Measurements from ENCODE around the gene LRRN4. TPM values are rescaled to one million over a fixed set of nuclear protein-coding genes. Genes with fewer than 3 reads are reported as not detected.
"Not testable (repeated sequence)": the region's sequence is repeated elsewhere in the genome, so short reads cannot be mapped to it uniquely, and the experiment has no call there.

LRRN4 gene
- total and polyA plus RNA-seq, 3 donors from 2014 or later, result 0.08 to 3.1 (median 0.43) TPM

- TF ChIP-seq CTCF (IDR thresholded peaks at IDR 0.05) (no peak), POLR2A (IDR thresholded peaks at IDR 0.05) (no peak)
- Histone ChIP-seq H3K27me3 (no peaks in the 10 kb centered on the region), H3K4me1 (no peaks in the 10 kb centered on the region), H3K9me3 (no peaks in the 10 kb centered on the region), H3K36me3 (ENCODE audit: low read depth, missing control alignments) (no peaks in the 10 kb centered on the region), H3K27ac (no peak overlapping the region), H3K4me3 (no peak overlapping the region)
- WGBS, 2 donors, result 82 to 85% methylated on average over 5 of the region's 5 CpGs
- intact Hi-C loops (cut with DNase I; ENCODE audit: low total_unique reads), result no loop called here
- DNase-seq, result no peak
These were observed 14.1 kb downstream of the LRRN4 start for GRCh38 chr20:6039766-6040165.

GRCh38 chr20:6038256-6038655 is 15.6 kb downstream of the LRRN4 start:
- no peaks in the 10 kb centered on the region for H3K36me3 ChIP-seq (ENCODE audit: low read depth, missing control alignments)
- no peak overlapping the region for H3K4me3 ChIP-seq
- H3K9me3 ChIP-seq, result no peaks in the 10 kb centered on the region
- intact Hi-C loops (cut with DNase I; ENCODE audit: low total_unique reads), result no loop called here
- H3K27ac ChIP-seq, result no peak overlapping the region
- DNase-seq, result no peak
- WGBS, 2 donors, result 79 to 93% methylated on average over 3 of the region's 3 CpGs
- no peak for TF ChIP-seq CTCF (IDR thresholded peaks at IDR 0.05)
- no peak for TF ChIP-seq POLR2A (IDR thresholded peaks at IDR 0.05)
- H3K27me3 ChIP-seq, result no peaks in the 10 kb centered on the region
- peaks cover 3% of the 10 kb centered on the region for H3K4me1 ChIP-seq

- intact Hi-C loops (cut with DNase I; ENCODE audit: low total_unique reads), result no loop called here
- DNase-seq, result no peak
- Histone ChIP-seq H3K27ac (no peak overlapping the region), H3K27me3 (no peaks in the 10 kb centered on the region), H3K4me3 (no peak overlapping the region), H3K36me3 (ENCODE audit: low read depth, missing control alignments) (no peaks in the 10 kb centered on the region), H3K4me1 (peaks cover 3% of the 10 kb centered on the region), H3K9me3 (no peaks in the 10 kb centered on the region)
- WGBS, 2 donors, result 88 to 100% methylated on average over 1 of the region's 1 CpG
- TF ChIP-seq CTCF (IDR thresholded peaks at IDR 0.05), result no peak
- no peak for TF ChIP-seq POLR2A (IDR thresholded peaks at IDR 0.05)
These were observed 16.8 kb downstream of the LRRN4 start for GRCh38 chr20:6037082-6037481.

- intact Hi-C loops (cut with DNase I; ENCODE audit: low total_unique reads), result no loop called here
- H3K4me3 ChIP-seq, result no peak overlapping the region
- DNase-seq, result no peak
- H3K27ac ChIP-seq, result no peak overlapping the region
- TF ChIP-seq POLR2A (IDR thresholded peaks at IDR 0.05), result no peak
- no peak for TF ChIP-seq CTCF (IDR thresholded peaks at IDR 0.05)
- no peaks in the 10 kb centered on the region for H3K9me3 ChIP-seq
- H3K27me3 ChIP-seq, result no peaks in the 10 kb centered on the region
- no peaks in the 10 kb centered on the region for H3K36me3 ChIP-seq (ENCODE audit: low read depth, missing control alignments)
- 93 to 96% methylated on average over 4 of the region's 4 CpGs for WGBS, 2 donors
- H3K4me1 ChIP-seq, result peaks cover 3% of the 10 kb centered on the region
These were observed 17.6 kb downstream of the LRRN4 start for GRCh38 chr20:6036213-6036612.

GRCh38 chr20:6034134-6034969 is 19.5 kb downstream of the LRRN4 start:
- Histone ChIP-seq H3K27ac (peak overlapping the region in 1 of 2 donors; percentile 32), H3K9me3 (no peaks in the 10 kb centered on the region), H3K27me3 (no peaks in the 10 kb centered on the region), H3K36me3 (ENCODE audit: low read depth, missing control alignments) (no peaks in the 10 kb centered on the region), H3K4me3 (no peak overlapping the region), H3K4me1 (peaks cover 19% of the 10 kb centered on the region)
- intact Hi-C loops (cut with DNase I; ENCODE audit: low total_unique reads), result no loop called here
- no peak for DNase-seq
- 42 to 52% methylated on average over 2 of the region's 2 CpGs for WGBS, 2 donors
- TF ChIP-seq POLR2A (IDR thresholded peaks at IDR 0.05) (no peak), CTCF (IDR thresholded peaks at IDR 0.05) (no peak)

GRCh38 chr20:6032907-6033306 is 21.0 kb downstream of the LRRN4 start:
- H3K27ac ChIP-seq; H3K36me3 ChIP-seq (ENCODE audit: low read depth, missing control alignments); H3K27me3 ChIP-seq; H3K4me3 ChIP-seq; intact Hi-C loops (cut with DNase I; ENCODE audit: low total_unique reads); H3K9me3 ChIP-seq; DNase-seq: not testable (repeated sequence)
- WGBS, 2 donors, result 95 to 97% methylated on average over 8 of the region's 8 CpGs
- H3K4me1 ChIP-seq, result peaks cover 29% of the 10 kb centered on the region

Data from testis (tissue), 3 donors.